Immature natural killer cell (primary cell): Measurements from ENCODE around the gene SLC27A5. TPM values are rescaled to one million over a fixed set of nuclear protein-coding genes. Genes with fewer than 3 reads are reported as not detected.

Experiments used
- DNase-seq, 3 donors: peaks; one replicate each; pipeline ENCODE4 v3.0.0; 2022; ENCODE audit warnings: mixed read lengths in 1 of 3
- H3K27ac Mint-ChIP-seq, 6 donors: one replicate each; pipeline ENCODE4 v1.8.0; 2020; ENCODE audit warnings: mixed read lengths in 6 of 6, mild to moderate bottlenecking in 5 of 6, inconsistent platforms in 4 of 6, moderate library complexity in 3 of 6
- H3K27me3 Mint-ChIP-seq, 3 donors: one replicate each; pipeline ENCODE4 v1.8.0; 2020 to 2021; ENCODE audit warnings: low read depth in 3 of 3, mild to moderate bottlenecking in 3 of 3, mixed read lengths in 3 of 3, moderate library complexity in 3 of 3, inconsistent platforms in 1 of 3
- H3K36me3 Mint-ChIP-seq, 3 donors: one replicate each; pipeline ENCODE4 v1.8.0; 2020; ENCODE audit warnings: mixed read lengths in 3 of 3, inconsistent platforms in 2 of 3, mild to moderate bottlenecking in 2 of 3
- H3K4me1 Mint-ChIP-seq, 2 donors: one replicate each; pipeline ENCODE4 v1.8.0; 2020; ENCODE audit warnings: inconsistent platforms in 2 of 2, mild to moderate bottlenecking in 2 of 2, mixed read lengths in 2 of 2, moderate library complexity in 1 of 2
- H3K4me3 Mint-ChIP-seq, 5 donors: one replicate each; pipeline ENCODE4 v1.8.0; 2020; ENCODE audit warnings: mild to moderate bottlenecking in 5 of 5, mixed read lengths in 5 of 5, inconsistent platforms in 3 of 5, moderate library complexity in 3 of 5
- H3K9me3 Mint-ChIP-seq, 6 donors: one replicate each; pipeline ENCODE4 v1.8.0; 2020; ENCODE audit warnings: mild to moderate bottlenecking in 6 of 6, mixed read lengths in 6 of 6, inconsistent platforms in 4 of 6, moderate library complexity in 3 of 6
- polyA plus RNA-seq, 3 donors: library from polyadenylated mRNA; unstranded; fragments of 300-500 nt; fragmentation: Illumina TruSeq; gene quantifications; one replicate each; pipeline ENCODE4 v1.2.3, GENCODE V29; 2021

SLC27A5 gene
- polyA plus RNA-seq, 3 donors from 2014 or later, result 7.6 to 23.7 (median 14.8) TPM

- Mint-ChIP-seq H3K27ac (no peak overlapping the region), H3K4me1 (peaks cover 8 to 13% of the 10 kb centered on the region in 2 donors), H3K4me3 (no peak overlapping the region), H3K36me3 (peaks cover 0 to 3% (median 3%) of the 10 kb centered on the region in 3 donors), H3K9me3 (no peaks in the 10 kb centered on the region), H3K27me3 (peaks cover 2 to 11% (median 3%) of the 10 kb centered on the region in 3 donors)
- no peak for DNase-seq
Observed at GRCh38 chr19:58480831-58481230, 31.0 kb downstream of the SLC27A5 start.

- DNase-seq, result no peak
- Mint-ChIP-seq H3K27ac (no peak overlapping the region), H3K27me3 (peaks cover 2 to 11% (median 6%) of the 10 kb centered on the region in 3 donors), H3K4me1 (peaks cover 11 to 17% of the 10 kb centered on the region in 2 donors), H3K9me3 (no peaks in the 10 kb centered on the region), H3K36me3 (peaks cover 0 to 3% (median 3%) of the 10 kb centered on the region in 3 donors), H3K4me3 (no peak overlapping the region)
Observed at GRCh38 chr19:58480481-58480830, 31.3 kb downstream of the SLC27A5 start.

DNA sequence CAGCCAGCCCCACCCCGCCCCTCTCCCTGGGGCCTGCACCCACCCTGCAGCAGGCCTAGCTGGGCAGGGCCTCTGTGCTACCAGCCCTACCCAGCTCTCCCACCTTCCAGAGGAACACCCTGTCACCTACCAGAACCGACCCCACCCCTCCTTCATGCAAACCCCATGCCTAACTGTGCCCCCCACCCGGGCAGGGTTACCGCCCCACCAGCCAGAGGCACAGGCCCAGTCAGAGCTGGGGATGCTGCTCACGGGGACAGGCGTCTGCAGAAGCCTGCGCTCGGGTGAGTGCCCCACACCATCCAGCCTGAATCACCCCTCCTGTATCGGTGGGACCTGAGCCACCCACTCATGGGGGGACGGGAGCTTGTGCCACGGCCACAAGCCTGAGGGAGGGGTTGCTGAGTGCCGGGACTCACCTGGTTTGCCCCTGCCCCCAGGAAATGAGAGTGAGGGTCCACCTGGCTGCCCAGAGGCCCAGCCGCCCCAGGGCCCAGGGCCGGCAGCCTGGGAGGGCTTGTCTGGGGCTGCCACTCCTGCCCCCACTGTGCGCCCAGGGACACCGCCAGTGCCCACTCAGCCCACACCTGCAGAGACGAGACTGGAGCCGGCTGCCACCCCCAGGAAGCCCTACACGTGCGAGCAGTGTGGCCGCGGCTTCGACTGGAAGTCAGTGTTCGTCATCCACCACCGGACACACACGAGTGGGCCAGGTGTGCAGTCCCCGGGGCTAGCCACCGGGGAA, 31.9 kb downstream of the SLC27A5 start:
- H3K27me3 Mint-ChIP-seq, result peaks cover 2 to 11% (median 6%) of the 10 kb centered on the region in 3 donors
- H3K27ac Mint-ChIP-seq, result no peak overlapping the region
- peaks cover 17 to 22% of the 10 kb centered on the region in 2 donors for H3K4me1 Mint-ChIP-seq
- peaks cover 0 to 3% (median 3%) of the 10 kb centered on the region in 3 donors for H3K36me3 Mint-ChIP-seq
- H3K4me3 Mint-ChIP-seq, result no peak overlapping the region
- no peak for DNase-seq
- H3K9me3 Mint-ChIP-seq, result no peaks in the 10 kb centered on the region

DNA sequence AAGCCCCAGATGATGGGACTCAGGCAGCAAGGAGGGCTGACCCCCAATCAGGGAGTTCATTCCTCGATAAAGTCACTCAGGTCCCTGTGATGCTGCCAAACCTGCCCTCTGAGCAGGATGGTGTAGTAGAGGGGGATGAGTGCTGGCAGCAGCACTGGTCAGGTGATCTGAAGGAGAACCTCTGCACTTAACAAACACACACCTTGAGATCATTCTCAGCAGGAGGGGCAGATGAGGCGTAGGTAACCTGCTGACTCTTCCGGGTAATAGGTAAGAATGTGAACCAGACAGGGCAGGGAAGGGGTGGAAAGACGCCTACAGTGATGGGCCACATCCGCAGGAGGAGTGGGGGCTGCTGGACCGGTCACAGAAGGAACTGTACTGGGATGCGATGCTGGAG, 32.5 kb downstream of the SLC27A5 start:
- Mint-ChIP-seq H3K9me3 (no peaks in the 10 kb centered on the region), H3K27ac (no peak overlapping the region), H3K4me3 (no peak overlapping the region)

GRCh38 chr19:58477871-58478270, 33.9 kb downstream of the SLC27A5 start:
- H3K4me3 Mint-ChIP-seq, result peak overlapping the region in 1 of 5 donors; percentile 27

More for the DNA sequence above, 32.5 kb downstream of the SLC27A5 start:
- Mint-ChIP-seq H3K27me3 (peaks cover 2 to 11% (median 6%) of the 10 kb centered on the region in 3 donors), H3K36me3 (peaks cover 0 to 3% (median 3%) of the 10 kb centered on the region in 3 donors), H3K4me1 (peaks cover 21 to 28% of the 10 kb centered on the region in 2 donors)
- no peak for DNase-seq

GRCh38 chr19:58477130-58477529, 34.7 kb downstream of the SLC27A5 start:
- Mint-ChIP-seq H3K27me3 (peaks cover 2 to 11% (median 9%) of the 10 kb centered on the region in 3 donors), H3K4me3 (peak overlapping the region; percentile 89 to 97 (median 94)), H3K4me1 (peaks cover 22 to 33% of the 10 kb centered on the region in 2 donors), H3K9me3 (no peaks in the 10 kb centered on the region), H3K36me3 (peaks cover 0 to 3% (median 3%) of the 10 kb centered on the region in 3 donors), H3K27ac (peak overlapping the region; percentile 95 to 100 (median 98))
- no peak for DNase-seq

More at GRCh38 chr19:58477871-58478270, 33.9 kb downstream of the SLC27A5 start:
- no peak for DNase-seq
- Mint-ChIP-seq H3K27ac (peak overlapping the region in 2 of 6 donors; percentile 28 to 64), H3K4me1 (peaks cover 22 to 33% of the 10 kb centered on the region in 2 donors), H3K9me3 (no peaks in the 10 kb centered on the region), H3K36me3 (peaks cover 0 to 3% (median 3%) of the 10 kb centered on the region in 3 donors), H3K27me3 (peaks cover 2 to 11% (median 6%) of the 10 kb centered on the region in 3 donors)

DNA sequence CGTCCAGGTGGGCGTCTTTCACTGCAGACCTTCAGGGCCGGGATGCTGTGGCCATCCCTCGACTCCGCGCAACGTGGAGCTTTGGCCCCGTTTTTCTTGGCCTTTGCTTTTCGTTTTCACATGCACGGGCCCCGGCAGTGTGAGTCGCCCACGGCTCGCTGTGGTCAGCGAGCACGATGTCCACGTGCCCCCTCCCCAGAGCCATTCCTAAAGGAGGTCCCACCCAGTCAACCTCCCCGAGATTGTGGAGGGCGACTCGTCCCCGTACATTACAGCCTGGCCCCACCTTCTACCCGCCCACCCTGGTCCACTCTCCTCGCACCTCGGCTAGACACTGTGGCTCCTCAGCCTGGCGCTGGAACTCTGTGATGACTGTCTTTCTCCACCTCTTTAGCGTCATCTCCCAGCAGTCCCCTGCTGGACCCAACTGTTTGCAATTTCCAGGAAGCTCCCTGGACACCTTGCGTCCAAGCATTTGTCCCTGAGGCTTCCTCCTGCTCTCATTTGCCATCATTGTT, 35.2 kb downstream of the SLC27A5 start:
- H3K27ac Mint-ChIP-seq, result peak overlapping the region; percentile 95 to 100 (median 98)

DNA sequence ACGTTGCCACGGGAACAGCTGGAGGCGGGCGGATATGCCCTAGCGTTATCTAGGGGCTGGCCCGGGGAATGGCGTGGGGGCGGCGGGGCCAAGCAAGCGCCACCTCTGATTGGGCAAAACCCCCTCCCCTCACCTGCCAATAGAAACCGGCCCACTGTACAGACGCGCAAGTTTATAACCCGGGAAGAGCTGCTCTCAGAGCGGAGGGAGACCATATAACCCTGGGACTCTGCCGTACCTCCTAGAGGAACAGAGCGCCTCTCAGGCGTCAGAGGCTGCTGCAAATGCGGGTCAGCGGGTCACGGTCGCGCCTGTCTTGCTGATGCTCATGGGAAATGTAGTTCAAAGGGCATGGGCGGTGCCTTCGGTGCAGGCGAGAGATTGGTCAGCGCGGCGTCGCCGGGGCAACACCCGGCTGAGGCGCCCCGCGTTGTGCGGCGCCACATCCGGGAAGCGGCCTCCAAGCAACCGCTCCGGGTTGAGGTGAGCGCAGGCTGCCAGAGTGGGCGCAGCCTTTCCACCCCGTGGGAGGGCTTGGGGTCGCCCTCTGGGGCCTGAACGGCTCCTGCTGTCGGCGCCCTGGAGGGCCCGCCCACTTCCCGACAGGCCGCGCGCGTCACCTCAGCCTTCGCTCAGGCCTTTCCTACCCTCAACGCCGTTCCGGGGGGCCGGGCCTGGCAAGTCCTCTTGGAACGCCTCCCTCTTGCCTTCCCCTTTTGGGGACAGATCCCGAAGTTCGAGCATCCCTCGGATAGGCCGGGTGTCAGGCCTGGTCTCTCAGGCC, 35.9 kb downstream of the SLC27A5 start, which contains the start of gene ZNF446:
ZNF446 (plus strand) TSS at position 639 of the 784 bp plus-strand sequence. CDS start 867 bp downstream, outside the sequence.
- peak within 1 kb of the TSS; percentile 95 to 100 (median 98) for H3K27ac Mint-ChIP-seq

More for the DNA sequence above, 35.2 kb downstream of the SLC27A5 start:
- Mint-ChIP-seq H3K4me3 (peak overlapping the region; percentile 89 to 97 (median 94)), H3K9me3 (no peaks in the 10 kb centered on the region), H3K36me3 (peaks cover 0 to 3% (median 3%) of the 10 kb centered on the region in 3 donors), H3K27me3 (peaks cover 2 to 11% (median 9%) of the 10 kb centered on the region in 3 donors), H3K4me1 (peaks cover 22 to 33% of the 10 kb centered on the region in 2 donors)
- peak in 1 of 3 donors; percentile 17 for DNase-seq

DNA sequence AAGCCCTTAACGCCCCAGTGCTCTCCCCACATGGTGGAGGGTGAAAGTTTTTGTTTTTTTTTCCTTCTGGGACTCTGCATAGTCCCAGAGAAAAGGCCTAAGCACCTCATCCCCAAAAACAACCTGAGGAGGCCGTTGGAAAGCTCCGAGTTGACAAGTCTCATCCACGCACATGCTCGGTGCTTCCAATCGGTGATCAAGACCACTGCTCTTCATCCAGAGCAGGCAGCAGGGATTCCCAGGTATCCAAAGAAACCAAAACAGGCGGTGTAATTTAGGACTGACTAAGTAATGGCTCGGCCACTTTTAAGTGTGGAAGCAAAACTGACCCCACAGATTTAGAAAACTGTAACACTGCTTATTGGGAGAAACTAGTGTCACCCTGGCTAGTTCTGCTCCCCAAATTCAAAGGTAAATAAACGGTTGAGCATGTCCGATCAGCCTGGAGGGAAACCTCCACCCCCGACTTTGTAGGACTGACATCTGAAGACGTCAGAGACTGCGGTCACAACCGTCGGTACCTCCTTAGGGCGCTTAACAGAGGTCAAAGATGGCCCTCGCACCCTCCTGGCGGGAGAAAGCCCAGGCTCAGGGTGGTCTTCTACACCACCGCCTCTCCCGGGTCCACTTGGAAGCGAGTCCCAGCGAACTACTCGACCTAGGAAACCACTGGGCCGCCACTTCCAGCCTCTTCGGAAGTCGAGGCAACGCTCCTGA, 36.6 kb downstream of the SLC27A5 start:
- no peaks in the 10 kb centered on the region for H3K9me3 Mint-ChIP-seq
- H3K36me3 Mint-ChIP-seq, result peaks cover 0 to 3% (median 0%) of the 10 kb centered on the region in 3 donors
- H3K27me3 Mint-ChIP-seq, result peaks cover 2 to 14% (median 9%) of the 10 kb centered on the region in 3 donors
- H3K27ac Mint-ChIP-seq, result peak overlapping the region; percentile 95 to 100 (median 98)
- DNase-seq, result no peak
- peak overlapping the region; percentile 89 to 97 (median 94) for H3K4me3 Mint-ChIP-seq
- peaks cover 22 to 33% of the 10 kb centered on the region in 2 donors for H3K4me1 Mint-ChIP-seq

More for the DNA sequence above, 35.9 kb downstream of the SLC27A5 start, which contains the start of gene ZNF446:
- H3K9me3 Mint-ChIP-seq, result no peaks in the 10 kb centered on the region
- H3K4me3 Mint-ChIP-seq, result peak within 1 kb of the TSS; percentile 89 to 97 (median 94)
- peak; percentile 96 to 97 (median 96) for DNase-seq
- H3K4me1 Mint-ChIP-seq, result peaks cover 22 to 33% of the 10 kb centered on the region in 2 donors
- peaks cover 2 to 11% (median 9%) of the 10 kb centered on the region in 3 donors for H3K27me3 Mint-ChIP-seq
- peaks cover 0 to 3% (median 0%) of the 10 kb centered on the region in 3 donors for H3K36me3 Mint-ChIP-seq

GRCh38 chr19:58474291-58474996, 37.3 kb downstream of the SLC27A5 start:
- H3K4me3 Mint-ChIP-seq, result peak overlapping the region; percentile 35 to 97 (median 53)
- H3K36me3 Mint-ChIP-seq, result peaks cover 0 to 3% (median 0%) of the 10 kb centered on the region in 3 donors
- no peak for DNase-seq
- peaks cover 2 to 14% (median 9%) of the 10 kb centered on the region in 3 donors for H3K27me3 Mint-ChIP-seq
- H3K27ac Mint-ChIP-seq, result peak overlapping the region; percentile 62 to 100 (median 80)
- H3K4me1 Mint-ChIP-seq, result peaks cover 22 to 33% of the 10 kb centered on the region in 2 donors
- no peaks in the 10 kb centered on the region for H3K9me3 Mint-ChIP-seq

GRCh38 chr19:58473775-58474174, 38.0 kb downstream of the SLC27A5 start:
- H3K36me3 Mint-ChIP-seq, result no peaks in the 10 kb centered on the region
- peak overlapping the region in 3 of 5 donors; percentile 18 to 97 (median 61) for H3K4me3 Mint-ChIP-seq
- H3K27ac Mint-ChIP-seq, result peak overlapping the region in 5 of 6 donors; percentile 62 to 100 (median 83)

GRCh38 chr19:58471736-58472135, 40.1 kb downstream of the SLC27A5 start:
- Mint-ChIP-seq H3K27ac (no peak overlapping the region), H3K27me3 (peaks cover 0 to 17% (median 10%) of the 10 kb centered on the region in 3 donors), H3K9me3 (no peaks in the 10 kb centered on the region), H3K36me3 (no peaks in the 10 kb centered on the region), H3K4me1 (peaks cover 35 to 47% of the 10 kb centered on the region in 2 donors), H3K4me3 (no peak overlapping the region)
- DNase-seq, result no peak

More at GRCh38 chr19:58473775-58474174, 38.0 kb downstream of the SLC27A5 start:
- no peak for DNase-seq
- Mint-ChIP-seq H3K27me3 (peaks cover 2 to 17% (median 9%) of the 10 kb centered on the region in 3 donors), H3K4me1 (peaks cover 22 to 37% of the 10 kb centered on the region in 2 donors), H3K9me3 (no peaks in the 10 kb centered on the region)
